Airway epithelial cell (primary cell): ENCODE data around the gene BID. TPM values are rescaled to one million over a fixed set of nuclear protein-coding genes. Genes with fewer than 3 reads are reported as not detected.

Experiments used
- total RNA-seq: library from RNA; depleted of rRNA; stranded (reverse); fragments of >200 nt; gene quantifications from 2 replicates; pipeline ENCODE4 v1.2.3, GENCODE V29; 2015

The BID gene
- total RNA-seq: 28.4 and 53.2 TPM in 2 replicates

GRCh38 chr22:17774206-17774925, at the start of gene BID:
TSS of gene BID (minus strand) at chr22:17774469. CDS start at chr22:17750116, 24,353 bp downstream.

Other genes with a start within 250 kb of the BID start
- gene SLC25A18, start 211.0 kb downstream of the BID start, total RNA-seq: 0.51 TPM in 1 of 2 replicates, not detected in the other
- gene ATP6V1E1, start 145.7 kb downstream of the BID start, total RNA-seq: 86.4 and 87.5 TPM in 2 replicates
- gene BCL2L13, start 135.7 kb downstream of the BID start, total RNA-seq: 36.7 and 41.6 TPM in 2 replicates